Stimulated activated CD4-positive, alpha-beta T cell treated with anti-CD3 and anti-CD28 coated beads, Interleukin-4, amount 100 ng/mL, for 4 hours (primary cell): ENCODE data around the gene AP4B1.
"Not testable (repeated sequence)": the region's sequence is repeated elsewhere in the genome, so short reads cannot be mapped to it uniquely, and the experiment has no call there.

Experiments
- DNase-seq, 2 experiments: peaks; one replicate each; pipeline ENCODE4 v3.0.0-alpha.2; 2020

The AP4B1 gene

DNA sequence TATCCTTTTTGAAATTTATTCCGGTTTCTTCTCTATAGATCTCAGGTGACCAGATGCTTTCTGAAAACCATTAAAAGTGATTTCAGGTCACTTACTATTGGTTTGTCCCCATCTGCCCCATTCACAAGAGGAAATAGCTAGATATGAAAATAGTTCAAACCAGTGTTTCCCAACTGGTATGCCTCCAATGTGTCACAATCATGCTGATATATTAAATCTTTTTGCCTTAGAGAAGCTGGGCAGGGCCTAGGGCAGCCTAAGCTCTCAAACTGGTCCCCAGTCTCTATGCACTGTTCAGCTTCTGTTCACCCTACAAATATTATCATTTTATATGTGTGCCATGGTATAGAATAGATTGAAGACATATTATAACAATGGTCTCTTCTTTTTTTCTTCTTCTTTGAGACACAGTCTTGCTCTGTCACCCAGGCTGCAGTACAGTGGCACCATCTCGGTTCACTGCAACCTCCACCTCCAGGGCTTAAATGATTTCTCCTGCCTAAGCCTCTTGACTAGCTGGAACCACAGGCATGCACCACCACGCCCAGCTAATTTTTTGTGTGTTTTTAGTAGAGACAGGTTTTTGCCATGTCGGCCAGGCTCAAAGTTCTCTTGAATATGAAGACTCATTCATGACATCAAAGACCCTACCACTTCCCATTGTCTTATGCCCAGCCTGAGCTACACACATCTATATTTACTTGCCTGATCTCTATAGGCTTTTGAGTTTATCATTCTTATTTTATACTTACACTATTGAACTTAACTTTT lies 48.8 kb downstream of the AP4B1 start:
- DNase-seq: no peak

DNA sequence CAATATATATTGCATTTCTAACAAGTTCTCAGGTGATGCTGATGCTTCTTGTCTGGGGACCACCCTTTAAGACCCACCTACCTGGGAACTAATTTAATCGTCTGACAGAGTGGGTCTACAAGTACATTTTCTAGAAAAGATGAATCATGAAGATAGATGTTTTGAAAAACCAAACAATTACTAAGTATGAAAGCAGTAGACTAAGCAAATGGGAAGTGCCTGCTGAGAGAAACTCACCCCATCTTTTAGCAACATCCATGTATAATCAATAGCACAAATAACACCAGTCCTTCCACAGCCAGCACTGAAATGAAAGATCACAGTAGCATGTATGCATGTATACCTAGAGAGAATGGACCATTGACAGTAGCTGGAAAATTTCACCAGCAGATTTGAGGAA lies 50.4 kb downstream of the AP4B1 start:
- no peak for DNase-seq

DNA sequence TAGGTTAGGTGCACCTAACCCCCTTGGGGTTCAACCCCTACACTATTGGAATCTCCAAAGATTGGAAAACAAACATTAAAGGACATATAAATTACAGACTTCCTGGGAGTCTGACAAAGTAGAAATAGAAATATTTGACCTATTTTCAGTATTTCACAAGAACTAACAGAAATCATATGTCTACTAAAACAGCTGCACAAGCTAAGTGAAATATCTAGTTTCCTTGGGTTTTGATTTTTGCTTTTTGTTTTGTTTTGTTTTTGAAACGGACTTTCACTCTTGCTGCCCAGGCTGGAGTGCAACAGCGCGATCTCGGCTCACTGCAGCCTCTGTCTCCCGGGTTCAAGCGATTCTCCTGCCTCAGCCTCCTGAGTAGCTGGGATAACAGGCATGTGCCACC lies 51.9 kb downstream of the AP4B1 start:
- DNase-seq: not testable (repeated sequence)

DNA sequence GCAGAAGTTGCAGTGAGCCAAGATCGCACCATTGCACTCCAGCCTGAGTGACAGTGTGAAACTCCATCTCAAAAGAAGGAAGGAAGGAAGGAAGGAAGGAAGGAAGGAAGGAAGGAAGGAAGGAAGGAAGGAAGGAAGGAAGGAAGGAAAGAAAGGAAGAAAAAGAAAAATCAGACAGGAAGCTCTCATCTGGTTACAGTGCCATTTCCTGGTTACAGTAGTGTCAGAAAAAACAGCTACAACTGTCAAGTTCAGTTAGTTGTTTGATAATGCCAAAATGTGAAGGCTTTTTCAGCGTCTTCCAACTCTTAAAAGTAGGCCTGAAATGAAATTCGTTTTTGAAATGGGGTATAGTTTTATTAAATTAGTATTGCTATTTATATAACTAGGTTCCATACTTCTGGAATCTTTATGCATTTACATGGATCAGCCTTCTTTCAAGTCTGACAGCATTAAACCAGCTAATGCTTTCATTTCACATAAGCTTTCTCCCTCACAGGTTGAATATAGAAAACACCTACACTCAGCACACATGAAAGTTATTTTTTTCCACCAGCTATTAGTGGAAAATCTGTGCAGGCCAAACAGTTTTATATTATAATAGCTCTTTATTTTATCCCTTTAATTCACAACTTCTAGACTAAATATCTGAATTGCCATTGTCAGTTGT lies 54.3 kb downstream of the AP4B1 start:
- DNase-seq: no peak

DNA sequence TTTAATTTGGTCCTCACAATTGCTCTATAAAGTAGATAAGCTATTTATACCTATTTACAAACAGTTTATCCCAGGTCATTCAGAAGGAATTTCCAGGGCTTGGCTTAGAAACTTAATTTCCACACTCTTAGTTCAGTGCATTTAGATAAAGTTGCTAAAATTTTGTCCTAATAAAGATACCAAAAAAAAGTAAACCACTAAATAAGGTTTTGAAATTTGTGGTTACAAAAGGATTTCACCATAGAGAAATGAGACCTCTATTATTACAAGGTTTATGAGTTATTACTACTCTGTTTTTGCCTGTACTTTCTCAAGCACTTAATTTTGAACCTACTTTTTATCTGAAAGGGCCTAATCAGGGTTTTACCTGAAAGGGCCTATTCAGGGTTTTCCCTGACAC lies 55.5 kb downstream of the AP4B1 start:
- DNase-seq: no peak

DNA sequence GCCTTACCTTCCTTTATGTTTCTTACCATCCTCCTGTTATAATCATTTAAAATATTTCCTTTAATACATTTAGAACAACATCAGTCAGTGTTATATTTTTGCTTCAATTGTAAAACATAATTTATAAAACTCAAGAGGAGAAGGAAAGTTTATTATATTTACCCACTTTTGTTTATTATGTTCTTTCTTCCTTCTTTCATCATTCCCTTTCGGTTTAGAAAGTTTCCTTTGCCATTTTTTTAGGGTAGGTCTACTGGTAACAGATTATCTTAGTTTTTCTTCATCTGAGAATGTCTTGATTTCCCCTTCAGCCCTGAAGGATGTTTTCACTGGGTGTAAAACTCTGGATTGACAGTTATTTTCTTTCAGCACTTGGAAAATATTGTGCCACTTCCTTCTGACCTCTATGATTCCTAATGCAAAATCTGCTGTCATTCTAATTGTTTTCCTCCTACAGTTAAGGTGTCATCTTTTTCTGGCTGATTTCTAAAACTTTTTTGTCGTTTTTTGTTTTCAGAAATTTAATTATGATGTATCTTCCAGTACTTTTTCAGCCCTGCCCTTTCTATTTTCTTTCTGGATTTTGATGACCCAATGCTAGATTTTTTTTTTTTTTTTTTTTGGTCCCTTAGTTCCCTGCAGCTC lies 58.1 kb downstream of the AP4B1 start:
- DNase-seq: no peak
